ENCODE measurements around the gene PPM1H. TPM values are rescaled to one million over a fixed set of nuclear protein-coding genes. Genes with fewer than 3 reads are reported as not detected.
"Not testable (repeated sequence)": the region's sequence is repeated elsewhere in the genome, so short reads cannot be mapped to it uniquely, and the experiment has no call there.

Gene PPM1H
- total RNA-seq, 1 experiment from 2014 or later, result 12.0 TPM

- BruUV-seq (replicated peaks), result no TSS peak
- H2AFZ ChIP-seq (ENCODE audit: low read length), result no peak overlapping the region
- DNase-seq (no peak), ATAC-seq (peak; percentile 27)
- H3K27ac ChIP-seq (ENCODE audit: low read length), result no peak overlapping the region
- no peak overlapping the region for H3K4me3 ChIP-seq (ENCODE audit: low read length)
- H3K9me3 ChIP-seq (ENCODE audit: low read length), result no peaks in the 10 kb centered on the region
- H3K27me3 ChIP-seq (ENCODE audit: low read length), result no peaks in the 10 kb centered on the region
- no peak overlapping the region for H3K9ac ChIP-seq (ENCODE audit: low read length)
- H3K4me2 ChIP-seq (ENCODE audit: low read length), result 0 out of 2 replicates have a peak overlapping the region, but pooled peaks have one; percentile 13
- peaks cover 25% of the 10 kb centered on the region for H3K4me1 ChIP-seq (ENCODE audit: insufficient read depth, low read length)
- H3F3A ChIP-seq (ENCODE audit: low read length, unreplicated experiment), result no peaks in the 10 kb centered on the region
- TF ChIP-seq CTCF (conservative IDR thresholded peaks at IDR 0.05; ENCODE audit: low read depth, low read length), result no peak
- TF ChIP-seq EZH2 (IDR thresholded peaks at IDR 0.05; ENCODE audit: low read length, unreplicated experiment), result no peak
- no peak for TF ChIP-seq EZH2phosphoT487 (IDR thresholded peaks at IDR 0.05; ENCODE audit: borderline replicate concordance, low read length)
- intact Hi-C loops (cut with micrococcal nuclease), result no loop called here
- no peaks in the 10 kb centered on the region for H3K9me2 ChIP-seq (replicated peaks; ENCODE audit: low read length)
- no peaks in the 10 kb centered on the region for H3K79me2 ChIP-seq (ENCODE audit: low read length)
- no peaks in the 10 kb centered on the region for H4K20me1 ChIP-seq (ENCODE audit: low read length)
- no peaks in the 10 kb centered on the region for H3K36me3 ChIP-seq (ENCODE audit: low read depth, low read length)
- ChIA-PET POLR2A (ENCODE audit: unreplicated experiment) (no interaction called here), CTCF (no interaction called here)
These were observed 174.2 kb downstream of the PPM1H start for GRCh38 chr12:62760779-62761178.

- H3K4me1 ChIP-seq (ENCODE audit: insufficient read depth, low read length), result peaks cover 25% of the 10 kb centered on the region
- intact Hi-C loops (cut with micrococcal nuclease); ATAC-seq; H3K79me2 ChIP-seq (ENCODE audit: low read length); POLR2A ChIA-PET (ENCODE audit: unreplicated experiment); H3K36me3 ChIP-seq (ENCODE audit: low read depth, low read length); H3K27ac ChIP-seq (ENCODE audit: low read length); H3K27me3 ChIP-seq (ENCODE audit: low read length); H3K4me3 ChIP-seq (ENCODE audit: low read length); H3K9me3 ChIP-seq (ENCODE audit: low read length); DNase-seq; H3F3A ChIP-seq (ENCODE audit: low read length, unreplicated experiment); H4K20me1 ChIP-seq (ENCODE audit: low read length); H3K9ac ChIP-seq (ENCODE audit: low read length); BruUV-seq (replicated peaks); CTCF ChIA-PET; H3K9me2 ChIP-seq (replicated peaks; ENCODE audit: low read length); H2AFZ ChIP-seq (ENCODE audit: low read length): not testable (repeated sequence)
- H3K4me2 ChIP-seq (ENCODE audit: low read length), result 0 out of 2 replicates have a peak overlapping the region, but pooled peaks have one; percentile 13
These were observed 174.6 kb downstream of the PPM1H start for GRCh38 chr12:62760341-62760740.

GRCh38 chr12:62758216-62758615, 176.7 kb downstream of the PPM1H start:
- peaks cover 25% of the 10 kb centered on the region for H3K4me1 ChIP-seq (ENCODE audit: insufficient read depth, low read length)
- no peaks in the 10 kb centered on the region for H3K9me2 ChIP-seq (replicated peaks; ENCODE audit: low read length)
- intact Hi-C loops (cut with micrococcal nuclease), result no loop called here
- ATAC-seq (peak; percentile 85), DNase-seq (peak; percentile 57)
- no peaks in the 10 kb centered on the region for H3K27me3 ChIP-seq (ENCODE audit: low read length)
- H3K79me2 ChIP-seq (ENCODE audit: low read length), result no peaks in the 10 kb centered on the region
- H3K4me2 ChIP-seq (ENCODE audit: low read length), result no peak overlapping the region
- H3K9ac ChIP-seq (ENCODE audit: low read length), result no peak overlapping the region; the same call in 1 of the 2 replicates
- no peak overlapping the region for H2AFZ ChIP-seq (ENCODE audit: low read length)
- BruUV-seq (replicated peaks), result no TSS peak
- H3F3A ChIP-seq (ENCODE audit: low read length, unreplicated experiment), result no peaks in the 10 kb centered on the region
- H4K20me1 ChIP-seq (ENCODE audit: low read length), result no peaks in the 10 kb centered on the region
- H3K36me3 ChIP-seq (ENCODE audit: low read depth, low read length), result no peaks in the 10 kb centered on the region
- TF ChIP-seq EZH2 (IDR thresholded peaks at IDR 0.05; ENCODE audit: low read length, unreplicated experiment) (no peak), EZH2phosphoT487 (IDR thresholded peaks at IDR 0.05; ENCODE audit: borderline replicate concordance, low read length) (no peak), CTCF (conservative IDR thresholded peaks at IDR 0.05; ENCODE audit: low read depth, low read length) (no peak)
- no peak overlapping the region for H3K4me3 ChIP-seq (ENCODE audit: low read length)
- H3K27ac ChIP-seq (ENCODE audit: low read length), result peak overlapping the region; percentile 76
- no peaks in the 10 kb centered on the region for H3K9me3 ChIP-seq (ENCODE audit: low read length)
- POLR2A ChIA-PET (ENCODE audit: unreplicated experiment), result no interaction called here
- CTCF ChIA-PET, result no interaction called here
